Neural cell (in vitro differentiated cells): ENCODE results near the gene PAOX. TPM values are rescaled to one million over a fixed set of nuclear protein-coding genes. Genes with fewer than 3 reads are reported as not detected.

ENCODE experiments used
- H2AFZ ChIP-seq: fragments of 200-600, 300-800 bp; sonication (generic), shearing (Covaris generic); 2 replicates; pipeline ENCODE4 v1.6.0; 2014; ENCODE audit warnings: low read depth, mild to moderate bottlenecking, antibody characterized with exemption, low read length, moderate library complexity
- H3F3A ChIP-seq: fragments of 200-600 bp; shearing (Covaris generic); 2 replicates; pipeline ENCODE4 v1.6.1; 2016; ENCODE audit warnings: mild to moderate bottlenecking, moderate library complexity, mixed read lengths, antibody characterized with exemption, low read length; ENCODE audit not compliant: insufficient read depth, poor library complexity, severe bottlenecking
- H3K27ac ChIP-seq: fragments of 200-600, 300-800 bp; sonication (generic), shearing (Covaris generic); 2 replicates; pipeline ENCODE4 v1.5.1; 2014; ENCODE audit warnings: mild to moderate bottlenecking, low read length, moderate library complexity
- H3K27me3 ChIP-seq: fragments of 300-800, 200-600 bp; sonication (generic), shearing (Covaris generic); 2 replicates; pipeline ENCODE4 v1.6.0; 2014; ENCODE audit warnings: mild to moderate bottlenecking, low read depth, low read length, moderate library complexity; ENCODE audit not compliant: insufficient read depth
- H3K36me3 ChIP-seq: fragments of 300-800, 200-600 bp; sonication (generic), shearing (Covaris generic); 2 replicates; pipeline ENCODE4 v1.5.1; 2014; ENCODE audit warnings: mild to moderate bottlenecking, antibody characterized with exemption, low read length, moderate library complexity; ENCODE audit not compliant: insufficient read depth
- H3K4me2 ChIP-seq: fragments of 300-800, 200-600 bp; sonication (generic), shearing (Covaris generic); 2 replicates; pipeline ENCODE4 v1.6.0; 2014; ENCODE audit warnings: mild to moderate bottlenecking, low read length
- H3K4me3 ChIP-seq: fragments of 300-800, 200-600 bp; sonication (generic), shearing (Covaris generic); 2 replicates; pipeline ENCODE4 v1.5.1; 2014; ENCODE audit warnings: mild to moderate bottlenecking, low read length, moderate library complexity
- H3K79me2 ChIP-seq: fragments of 200-600 bp; shearing (Covaris generic); replicated peaks from 2 replicates; pipeline ENCODE4 v1.6.0; 2014; ENCODE audit warnings: mild to moderate bottlenecking, low read length, moderate library complexity; ENCODE audit not compliant: insufficient read depth
- H3K9ac ChIP-seq: fragments of 300-800, 200-600 bp; sonication (generic), shearing (Covaris generic); 2 replicates; pipeline ENCODE4 v1.6.1; 2016; ENCODE audit warnings: mild to moderate bottlenecking, low read length, mixed read lengths
- H3K9me2 ChIP-seq: fragments of 200-600 bp; shearing (Covaris generic); 2 replicates; pipeline ENCODE4 v1.6.1; 2016; ENCODE audit warnings: mild to moderate bottlenecking, low read length, mixed read lengths; ENCODE audit not compliant: insufficient read depth
- H3K9me3 ChIP-seq: fragments of 200-600, 300-800 bp; sonication (generic), shearing (Covaris generic); 2 replicates; pipeline ENCODE4 v1.6.1; 2016; ENCODE audit warnings: mild to moderate bottlenecking, mixed run types, low read length, moderate library complexity, mixed read lengths
- H4K20me1 ChIP-seq: fragments of 200-600 bp; shearing (Covaris generic); 2 replicates; pipeline ENCODE4 v1.6.1; 2016; ENCODE audit warnings: mild to moderate bottlenecking, mixed run types; ENCODE audit not compliant: insufficient read depth
- CTCF ChIP-seq: fragments of 450-650 bp; IDR thresholded peaks from 2 replicates; pipeline ENCODE4 v1.5.1; 2014; ENCODE audit warnings: antibody characterized with exemption, mild to moderate bottlenecking, moderate library complexity; ENCODE audit not compliant: poor library complexity, severe bottlenecking
- EP300 ChIP-seq: fragments of 450-650 bp; conservative IDR thresholded peaks from 2 replicates; pipeline ENCODE4 v1.6.1; 2014; ENCODE audit warnings: antibody characterized with exemption, mild to moderate bottlenecking, moderate library complexity; ENCODE audit not compliant: poor library complexity, severe bottlenecking
- EZH2 ChIP-seq: fragments of 200-600, 300-800 bp; shearing (Covaris generic), sonication (generic); IDR thresholded peaks from 2 replicates; pipeline ENCODE4 v1.6.1; 2014; ENCODE audit warnings: antibody characterized with exemption, low read length, borderline replicate concordance, mild to moderate bottlenecking; ENCODE audit not compliant: insufficient read depth, poor library complexity, severe bottlenecking
- MXI1 ChIP-seq: fragments of 450-650 bp; conservative IDR thresholded peaks from 2 replicates; pipeline ENCODE4 v1.6.1; 2014; ENCODE audit warnings: antibody characterized with exemption, mild to moderate bottlenecking; ENCODE audit not compliant: poor library complexity, severe bottlenecking
- POLR2AphosphoS5 ChIP-seq: IDR thresholded peaks from 2 replicates; pipeline ENCODE4 v1.6.1; 2012
- RAD21 ChIP-seq: fragments of 450-650 bp; conservative IDR thresholded peaks from 2 replicates; pipeline ENCODE4 v1.6.1; 2014; ENCODE audit warnings: antibody characterized with exemption, mild to moderate bottlenecking, moderate library complexity
- REST ChIP-seq: IDR thresholded peaks from 2 replicates; pipeline ENCODE4 v1.6.1; 2012; ENCODE audit warnings: borderline replicate concordance
- SMC3 ChIP-seq: fragments of 450-650 bp; conservative IDR thresholded peaks from 2 replicates; pipeline ENCODE4 v1.6.1; 2014; ENCODE audit warnings: antibody characterized with exemption, mild to moderate bottlenecking, moderate library complexity; ENCODE audit not compliant: poor library complexity
- TAF1 ChIP-seq: IDR thresholded peaks from 2 replicates; pipeline ENCODE4 v1.6.1; 2012; ENCODE audit warnings: low read depth
- polyA plus RNA-seq: library from polyadenylated mRNA; depleted of rRNA; stranded (reverse); fragments of >200 nt; gene quantifications from 2 replicates; pipeline ENCODE4 v1.2.3, GENCODE V29; 2014

Gene PAOX
- polyA plus RNA-seq, 1 donor from 2014 or later, result 3.0 TPM

GRCh38 chr10:133391761-133392518 lies 12.9 kb downstream of the PAOX start:
- no peaks in the 10 kb centered on the region for H3F3A ChIP-seq
- H3K36me3 ChIP-seq, result no peaks in the 10 kb centered on the region
- no peak overlapping the region for H2AFZ ChIP-seq
- H4K20me1 ChIP-seq, result no peaks in the 10 kb centered on the region
- H3K4me3 ChIP-seq, result no peak overlapping the region
- H3K27me3 ChIP-seq, result no peaks in the 10 kb centered on the region
- H3K9me3 ChIP-seq, result no peaks in the 10 kb centered on the region
- TF ChIP-seq TAF1 (no peak), SMC3 (no peak), EP300 (no peak), MXI1 (no peak), CTCF (no peak), RAD21 (no peak), EZH2 (no peak), POLR2AphosphoS5 (no peak), REST (no peak)
- H3K9me2 ChIP-seq, result no peaks in the 10 kb centered on the region
- H3K4me2 ChIP-seq, result no peak overlapping the region
- H3K79me2 ChIP-seq, result peaks cover 6% of the 10 kb centered on the region
- no peak overlapping the region for H3K9ac ChIP-seq
- no peak overlapping the region for H3K27ac ChIP-seq

GRCh38 chr10:133393401-133394063 lies 14.5 kb downstream of the PAOX start:
- H4K20me1 ChIP-seq, result no peaks in the 10 kb centered on the region
- H2AFZ ChIP-seq, result peak overlapping the region; percentile 42
- peak overlapping the region; percentile 31 for H3K4me2 ChIP-seq
- H3F3A ChIP-seq, result no peaks in the 10 kb centered on the region
- H3K9me2 ChIP-seq, result no peaks in the 10 kb centered on the region
- peak overlapping the region; percentile 99 for H3K4me3 ChIP-seq
- TF ChIP-seq POLR2AphosphoS5, result no peak
- H3K79me2 ChIP-seq, result peaks cover 6% of the 10 kb centered on the region
- peak overlapping the region; percentile 54 for H3K27ac ChIP-seq
- no peaks in the 10 kb centered on the region for H3K9me3 ChIP-seq
- H3K9ac ChIP-seq, result peak overlapping the region; percentile 85
- no peaks in the 10 kb centered on the region for H3K36me3 ChIP-seq
- no peaks in the 10 kb centered on the region for H3K27me3 ChIP-seq
